IMR-90 (cell line): ENCODE results near the gene GAPDH. TPM values are rescaled to one million over a fixed set of nuclear protein-coding genes. Genes with fewer than 3 reads are reported as not detected.

Experiments used
- ATAC-seq: fragments of 200-7000 bp; cut with Tn5 transposase; 2 replicates; pipeline ENCODE4 v1.9.1; 2020; ENCODE audit warnings: low read depth, mild to moderate bottlenecking, moderate library complexity
- BruUV-seq: library from RNA; stranded (reverse); fragments of 400-500 nt; replicated peaks from 2 replicates; lab custom pipeline; 2021; lab: Mats Ljungman, UMichigan
- CTCF ChIA-PET: fragments of 300-600 bp; formaldehyde crosslinking; extraction: SDS; loops from one replicate; lab custom pipeline; 2021; ENCODE audit warnings: antibody characterized with exemption; lab: Yijun Ruan, JAX
- POLR2A ChIA-PET: fragments of 300-600 bp; sonication (Branson Sonifier 250); formaldehyde crosslinking; loops from one replicate; lab custom pipeline; 2022; ENCODE audit warnings: antibody characterized with exemption; ENCODE audit not compliant: unreplicated experiment; lab: Charles Lee
- DNase-seq: peaks from one replicate; pipeline ENCODE4 v3.0.0; 2013
- H2AFZ ChIP-seq: replicated peaks from 2 replicates; pipeline ENCODE3; 2013; ENCODE audit warnings: low read length, mild to moderate bottlenecking; ENCODE audit not compliant: poor library complexity
- H2AK5ac ChIP-seq: 2 replicates; pipeline ENCODE4 v1.6.1; 2013; ENCODE audit warnings: low read depth, low read length, inconsistent platforms
- H2AK9ac ChIP-seq: replicated peaks from 2 replicates; pipeline ENCODE3; 2013; ENCODE audit warnings: mild to moderate bottlenecking, low read depth, low read length, moderate library complexity; ENCODE audit not compliant: poor library complexity
- H2BK120ac ChIP-seq: 2 replicates; pipeline ENCODE4 v1.6.1; 2013; ENCODE audit warnings: low read depth, low read length, inconsistent platforms
- H2BK15ac ChIP-seq: 3 replicates; pipeline ENCODE4 v1.6.1; 2013; ENCODE audit warnings: low read depth, low read length, inconsistent platforms
- H2BK20ac ChIP-seq: 2 replicates; pipeline ENCODE4 v1.6.1; 2013; ENCODE audit warnings: low read depth, mild to moderate bottlenecking, inconsistent platforms, low read length, moderate library complexity
- H2BK5ac ChIP-seq: 2 replicates; pipeline ENCODE4 v1.6.1; 2013; ENCODE audit warnings: mild to moderate bottlenecking, low read depth, low read length, inconsistent platforms; ENCODE audit not compliant: poor library complexity, severe bottlenecking
- H3K14ac ChIP-seq: replicated peaks from 2 replicates; pipeline ENCODE4 v1.6.1; 2013; ENCODE audit warnings: low read depth, low read length, inconsistent platforms
- H3K18ac ChIP-seq: 2 replicates; pipeline ENCODE4 v1.6.1; 2013; ENCODE audit warnings: low read depth, low read length, control low read depth
- H3K23ac ChIP-seq: 2 replicates; pipeline ENCODE4 v1.6.1; 2013; ENCODE audit warnings: low read depth, low read length, inconsistent platforms
- H3K27ac ChIP-seq: 2 replicates; pipeline ENCODE4 v1.5.1; 2013; ENCODE audit warnings: mild to moderate bottlenecking, control low read depth, low read length; ENCODE audit not compliant: insufficient read depth
- H3K27me3 ChIP-seq: 2 replicates; pipeline ENCODE4 v1.6.1; 2013; ENCODE audit warnings: low read length; ENCODE audit not compliant: control insufficient read depth, insufficient read depth
- H3K36me3 ChIP-seq: 2 replicates; pipeline ENCODE4 v1.6.1; 2013; ENCODE audit warnings: low read length, mixed read lengths; ENCODE audit not compliant: control insufficient read depth, insufficient read depth
- H3K4ac ChIP-seq: 2 replicates; pipeline ENCODE4 v1.6.1; 2013; ENCODE audit warnings: low read depth, low read length, inconsistent platforms
- H3K4me1 ChIP-seq: 2 replicates; pipeline ENCODE4 v1.6.1; 2013; ENCODE audit warnings: low read length, mixed read lengths; ENCODE audit not compliant: control insufficient read depth, insufficient read depth
- H3K4me2 ChIP-seq: 2 replicates; pipeline ENCODE4 v1.6.1; 2013; ENCODE audit warnings: low read depth, mild to moderate bottlenecking, control low read depth, low read length, moderate library complexity
- H3K4me3 ChIP-seq: 2 replicates; pipeline ENCODE4 v1.5.1; 2013; ENCODE audit warnings: low read depth, mild to moderate bottlenecking, control low read depth, low read length, moderate library complexity; ENCODE audit not compliant: insufficient read depth
- H3K56ac ChIP-seq: 2 replicates; pipeline ENCODE4 v1.6.1; 2013; ENCODE audit warnings: low read length, inconsistent platforms; ENCODE audit not compliant: insufficient read depth; ENCODE audit errors: extremely low read depth
- H3K79me1 ChIP-seq, 2 experiments: 2 replicates each; pipeline ENCODE4 v1.6.1; 2013; ENCODE audit warnings: low read length in 2 of 2, inconsistent platforms in 1 of 2, low read depth in 1 of 2
- H3K9ac ChIP-seq: 2 replicates; pipeline ENCODE4 v1.6.1; 2013; ENCODE audit warnings: low read depth, low read length, control low read depth
- H3K9me1 ChIP-seq: 2 replicates; pipeline ENCODE4 v1.6.1; 2013; ENCODE audit warnings: low read length, inconsistent platforms; ENCODE audit not compliant: insufficient read depth
- H3K9me3 ChIP-seq: 2 replicates; pipeline ENCODE4 v1.6.1; 2013; ENCODE audit warnings: low read length; ENCODE audit not compliant: control insufficient read depth, insufficient read depth
- H4K20me1 ChIP-seq: 2 replicates; pipeline ENCODE4 v1.6.1; 2013; ENCODE audit warnings: low read length, inconsistent platforms; ENCODE audit not compliant: insufficient read depth
- H4K5ac ChIP-seq: 2 replicates; pipeline ENCODE4 v1.6.1; 2013; ENCODE audit warnings: mild to moderate bottlenecking, low read depth, low read length, control low read depth
- H4K8ac ChIP-seq, 2 experiments: 2 replicates each; pipeline ENCODE4 v1.6.1; 2013; ENCODE audit warnings: low read depth in 2 of 2, low read length in 2 of 2, control low read depth in 1 of 2, inconsistent platforms in 1 of 2
- H4K91ac ChIP-seq: 2 replicates; pipeline ENCODE4 v1.6.1; 2013; ENCODE audit warnings: low read depth, low read length, inconsistent platforms; ENCODE audit not compliant: insufficient read depth
- CEBPB ChIP-seq: IDR thresholded peaks from 2 replicates; pipeline ENCODE4 v1.6.1; 2012; ENCODE audit warnings: low read depth, low read length, improper control_type of control experiment
- CHD1 ChIP-seq: IDR thresholded peaks from 2 replicates; pipeline ENCODE4 v1.6.1; 2012; ENCODE audit warnings: low read depth, low read length, improper control_type of control experiment
- ELK1 ChIP-seq: fragments of 150-350 bp; IDR thresholded peaks from 2 replicates; pipeline ENCODE4 v1.6.1; 2016; ENCODE audit warnings: low read depth, mild to moderate bottlenecking, low read length, moderate library complexity, borderline replicate concordance
- MAFK ChIP-seq: IDR thresholded peaks from 2 replicates; pipeline ENCODE4 v1.6.1; 2012; ENCODE audit warnings: low read depth, low read length, improper control_type of control experiment
- MAZ ChIP-seq: IDR thresholded peaks from 2 replicates; pipeline ENCODE4 v1.6.1; 2012; ENCODE audit warnings: low read depth, mild to moderate bottlenecking, low read length, improper control_type of control experiment, moderate library complexity, borderline replicate concordance
- MXI1 ChIP-seq: IDR thresholded peaks from 2 replicates; pipeline ENCODE4 v1.6.1; 2012; ENCODE audit warnings: low read depth, mild to moderate bottlenecking, low read length, moderate library complexity, borderline replicate concordance
- POLR2A ChIP-seq: IDR thresholded peaks from 2 replicates; pipeline ENCODE4 v1.6.1; 2012; ENCODE audit warnings: mild to moderate bottlenecking, low read depth, low read length
- RAD21 ChIP-seq: IDR thresholded peaks from 2 replicates; pipeline ENCODE4 v1.6.1; 2012; ENCODE audit warnings: low read length, improper control_type of control experiment
- RCOR1 ChIP-seq: IDR thresholded peaks from 2 replicates; pipeline ENCODE4 v1.6.1; 2012; ENCODE audit warnings: mild to moderate bottlenecking, low read length, improper control_type of control experiment; ENCODE audit not compliant: insufficient replicate concordance
- SMC3 ChIP-seq: fragments of 150-350 bp; IDR thresholded peaks from 2 replicates; pipeline ENCODE4 v1.6.1; 2016; ENCODE audit warnings: low read depth, mild to moderate bottlenecking, antibody characterized with exemption, low read length, moderate library complexity
- WGBS, 2 experiments: methylation state at CpG; one replicate each; pipeline versions ENCODE4 v1.1.5 to v1.1.7; 2013; ENCODE audit warnings: missing lambda C conversion rate in 2 of 2; ENCODE audit not compliant: insufficient read length in 1 of 2; ENCODE audit errors: extremely low coverage in 2 of 2; 5-methylcytosine and 5-hydroxymethylcytosine counted together
- dilution Hi-C: fragments of 300-500 bp; cut with HindIII; formaldehyde crosslinking; loops from one replicate; pipeline ENCODE4 v1.14.3; 2018; ENCODE audit warnings: low sequenced_read_pairs; ENCODE audit not compliant: unreplicated experiment
- in situ Hi-C: fragments of 300-500 bp; cut with MboI; formaldehyde crosslinking; loops from 3 replicates; pipeline ENCODE4 v1.14.3; 2019; ENCODE audit warnings: low sequenced_read_pairs, inconsistent platforms, mixed read lengths
- intact Hi-C: fragments of 100-400 bp; cut with micrococcal nuclease; formaldehyde crosslinking; loops from 2 replicates; pipeline ENCODE4 v1.10.0; 2022
- polyA plus RNA-seq, 3 experiments: library from polyadenylated mRNA; depleted of rRNA; stranded (reverse); fragments of >200 nt; gene quantifications; 2 replicates each; pipeline ENCODE4 v1.2.3, GENCODE V29; 2012; ENCODE audit warnings: low replicate concordance in 1 of 3
- total RNA-seq: library from RNA; depleted of rRNA; stranded (reverse); fragments of >200 nt; gene quantifications from 2 replicates; pipeline ENCODE4 v1.2.3, GENCODE V29; 2012
- TF ChIP-seq, protein P1 (sequence below): fragments of 150-350 bp; IDR thresholded peaks from 2 replicates; pipeline ENCODE4 v1.6.1; 2017; ENCODE audit warnings: mild to moderate bottlenecking, antibody characterized with exemption, low read length, low read depth

Gene GAPDH
- total and polyA plus RNA-seq, 2 of the 4 experiments (the other 2 are of a cell fraction): 12,939 to 21,893 TPM

- Histone ChIP-seq H3K4me1 (peaks cover 9% of the 10 kb centered on the region), H2AK9ac (no peak overlapping the region), H2BK120ac (no peak overlapping the region), H4K8ac (no peak overlapping the region), H2AFZ (no peak overlapping the region), H3K79me1 (peaks cover 15 to 60% of the 10 kb centered on the region in 2 experiments), H3K36me3 (peaks cover 52% of the 10 kb centered on the region), H3K27me3 (no peaks in the 10 kb centered on the region), H3K4ac (no peak overlapping the region), H2BK5ac (no peak overlapping the region), H2AK5ac (no peak overlapping the region), H3K4me2 (no peak overlapping the region), H3K9me1 (no peaks in the 10 kb centered on the region), H3K23ac (no peak overlapping the region), H4K20me1 (no peaks in the 10 kb centered on the region; the same call in 1 of the 2 replicates), H2BK20ac (no peak overlapping the region), H4K5ac (no peak overlapping the region), H3K18ac (no peak overlapping the region), H4K91ac (no peak overlapping the region), H3K14ac (no peak overlapping the region), H3K9me3 (no peaks in the 10 kb centered on the region), H3K27ac (no peak overlapping the region), H3K56ac (no peak overlapping the region), H2BK15ac (no peak overlapping the region), H3K9ac (no peak overlapping the region), H3K4me3 (no peak overlapping the region)
- DNase-seq: no peak
- intact Hi-C loops: no loop called here
- 92% methylated on average over 2 of the region's 17 CpGs; no CpG with 5 or more reads in 1 of the 2 experiments for WGBS, 2 experiments
- in situ Hi-C loops: no loop called here
- no TSS peak for BruUV-seq
- no peak for TF ChIP-seq MAZ
- TF ChIP-seq MAFK: no peak
- TF ChIP-seq, protein P1, sequence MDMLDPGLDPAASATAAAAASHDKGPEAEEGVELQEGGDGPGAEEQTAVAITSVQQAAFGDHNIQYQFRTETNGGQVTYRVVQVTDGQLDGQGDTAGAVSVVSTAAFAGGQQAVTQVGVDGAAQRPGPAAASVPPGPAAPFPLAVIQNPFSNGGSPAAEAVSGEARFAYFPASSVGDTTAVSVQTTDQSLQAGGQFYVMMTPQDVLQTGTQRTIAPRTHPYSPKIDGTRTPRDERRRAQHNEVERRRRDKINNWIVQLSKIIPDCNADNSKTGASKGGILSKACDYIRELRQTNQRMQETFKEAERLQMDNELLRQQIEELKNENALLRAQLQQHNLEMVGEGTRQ: no peak
- TF ChIP-seq RAD21: no peak
- TF ChIP-seq RCOR1: no peak
- TF ChIP-seq POLR2A: no peak
- TF ChIP-seq CHD1: no peak
- TF ChIP-seq ELK1: no peak
- no peak for TF ChIP-seq CEBPB
- no peak for TF ChIP-seq MXI1
- TF ChIP-seq SMC3: no peak
- ATAC-seq: no peak
- ChIA-PET CTCF (no interaction called here), POLR2A (interaction anchor here (0.6 kb wide), 1 partner anchor 133 kb away, joined by 4 read pairs; no protein-coding TSS in a partner anchor)
- dilution Hi-C loops: no loop called here
These were observed 5.6 kb upstream of the GAPDH start for GRCh38 chr12:6528539-6529235.
